GM18517 (cell line): ENCODE data around the gene LTB4R.

Experiments
- ATAC-seq: cut with Tn5 transposase; IDR thresholded peaks from one replicate; pipeline ENCODE4 v1.9.1; 2021; ENCODE audit warnings: mild to moderate bottlenecking, moderate library complexity; ENCODE audit not compliant: unreplicated experiment

The LTB4R gene

GRCh38 chr14:24278424-24278823, 32.9 kb upstream of the LTB4R start:
- no peak for ATAC-seq

- peak; percentile 51 for ATAC-seq
Measured at GRCh38 chr14:24279301-24280186, 31.8 kb upstream of the LTB4R start.

DNA sequence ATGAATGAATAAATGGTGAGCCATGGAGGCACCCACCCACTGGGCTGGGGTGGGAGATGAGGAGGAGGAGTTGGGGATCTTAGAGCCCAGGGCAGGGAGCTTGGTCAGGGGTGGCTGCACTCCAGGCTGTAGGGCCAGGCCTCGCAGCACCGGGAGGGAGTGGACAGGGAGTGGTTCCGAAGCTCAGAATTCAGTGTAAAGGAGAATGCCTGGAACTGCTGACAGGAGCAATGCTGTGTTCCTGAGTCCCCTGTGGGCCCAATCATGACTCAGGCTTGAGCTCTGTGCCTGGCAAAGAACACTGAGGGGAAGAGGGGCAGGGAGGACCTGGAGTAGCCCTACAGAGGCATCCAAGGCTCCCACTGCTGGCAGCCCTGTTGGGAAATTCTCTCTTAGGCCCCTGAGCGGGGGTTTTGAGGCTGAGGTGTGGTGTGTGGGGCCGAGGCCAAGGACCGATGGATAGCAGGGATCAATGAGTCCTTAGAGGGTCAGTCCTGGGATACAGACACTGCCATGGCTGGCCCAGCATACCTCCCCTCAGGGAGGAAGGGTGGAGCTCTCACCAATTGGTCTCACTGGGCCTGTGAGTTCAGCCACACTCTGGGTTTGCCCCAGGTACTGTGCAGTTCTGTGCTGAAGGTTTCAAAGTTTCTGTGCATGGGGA, 30.4 kb upstream of the LTB4R start:
- no peak for ATAC-seq

GRCh38 chr14:24281636-24282035, 29.7 kb upstream of the LTB4R start:
- ATAC-seq, result no peak

DNA sequence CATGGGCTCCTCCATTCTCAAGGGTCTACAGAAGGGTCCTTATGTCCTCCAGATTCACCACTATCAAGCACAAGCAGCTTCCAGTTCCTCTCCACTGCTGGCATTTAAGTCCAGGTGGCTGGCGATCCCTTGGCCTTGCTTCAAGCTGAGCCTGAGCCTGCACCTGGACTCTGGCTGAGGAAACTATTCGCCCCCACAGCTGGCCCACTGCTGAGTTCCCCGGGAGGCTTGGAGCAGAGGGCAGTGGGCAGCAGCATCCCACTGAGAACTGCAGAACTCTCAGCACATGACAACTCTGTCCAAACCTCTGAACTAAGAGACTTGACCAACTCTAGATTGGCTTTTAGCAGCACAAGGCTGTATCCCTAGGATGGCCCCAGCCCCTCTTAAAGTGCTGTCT, 28.6 kb upstream of the LTB4R start:
- no peak for ATAC-seq

DNA sequence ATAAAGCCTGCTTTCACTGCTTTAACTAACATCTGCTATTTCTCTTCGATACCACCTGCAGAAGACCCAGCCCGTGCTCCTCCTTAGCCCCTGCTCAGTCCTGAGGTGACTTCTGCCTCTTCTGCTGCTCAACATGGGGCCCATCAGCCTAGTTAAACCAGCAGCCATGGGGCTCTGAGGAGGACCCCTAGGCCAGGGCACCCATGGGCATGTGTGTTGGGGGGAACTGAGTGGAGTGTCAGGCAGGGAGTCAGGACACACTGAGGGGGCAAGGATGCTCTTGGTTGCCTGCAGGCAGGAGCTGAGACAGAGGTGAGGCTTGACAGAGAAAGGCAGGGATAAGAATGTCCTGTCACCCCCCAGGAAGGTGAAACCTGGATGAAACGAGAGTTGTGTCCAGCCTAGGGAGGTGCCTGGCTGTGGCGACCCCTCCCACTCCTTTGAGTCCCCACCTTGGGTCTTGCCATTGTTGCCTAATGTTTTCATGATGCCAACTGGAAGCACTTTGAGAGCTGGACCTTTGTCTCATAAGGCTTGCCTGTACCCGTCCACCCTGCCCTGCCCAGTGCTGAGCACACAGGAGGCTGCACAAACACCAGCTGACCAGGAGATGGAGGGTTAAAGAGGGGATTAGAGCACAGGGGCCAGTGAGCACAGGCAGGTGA, 27.4 kb upstream of the LTB4R start:
- no peak for ATAC-seq

DNA sequence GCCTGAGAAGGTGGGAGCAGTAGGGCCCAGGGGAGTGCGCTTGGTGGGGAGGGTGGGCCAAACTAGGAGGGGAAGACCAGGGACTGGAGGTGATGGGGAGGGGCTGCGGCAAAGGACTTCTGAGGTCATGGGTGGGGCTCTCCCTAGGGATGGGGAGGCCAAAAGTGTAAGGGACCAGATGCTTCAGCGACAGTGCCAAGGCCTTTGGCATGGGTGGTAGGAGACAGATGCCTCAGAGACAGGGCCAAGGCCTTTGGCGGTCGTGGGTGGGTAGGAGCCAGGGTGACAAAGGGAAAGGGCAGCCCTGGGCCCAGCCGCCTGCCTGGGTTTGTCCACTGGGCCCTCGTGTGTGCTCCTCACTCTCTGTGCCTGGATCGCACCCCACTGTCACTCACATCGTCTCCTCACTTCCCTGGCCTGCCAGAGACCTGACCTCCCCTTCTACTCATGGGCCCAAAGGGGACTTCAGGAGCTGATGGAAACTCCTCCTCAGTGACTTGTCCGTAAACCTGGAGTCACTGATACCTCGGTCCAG, 26.7 kb upstream of the LTB4R start:
- no peak for ATAC-seq

DNA sequence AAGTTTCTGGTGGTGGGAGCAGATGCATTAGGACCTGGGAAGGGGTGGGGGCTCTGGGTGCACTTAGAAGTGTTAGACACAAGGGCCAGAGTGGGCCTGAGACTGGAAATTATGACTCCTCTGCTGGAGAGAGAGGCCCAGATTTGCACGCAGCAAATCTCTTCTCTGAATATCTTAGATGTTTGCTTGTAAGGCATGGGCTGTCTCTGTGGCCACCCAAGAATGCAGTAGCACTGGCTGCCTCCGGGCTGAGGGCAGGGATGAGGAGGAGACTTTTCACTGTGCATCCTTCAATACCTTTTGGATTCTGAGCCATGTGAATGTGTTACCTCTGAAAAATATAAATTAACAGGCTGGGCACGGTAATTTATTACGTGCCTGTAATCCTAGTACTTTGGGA, 26.0 kb upstream of the LTB4R start:
- ATAC-seq, result no peak

- no peak for ATAC-seq
Measured at GRCh38 chr14:24286996-24287395, 24.3 kb upstream of the LTB4R start.

DNA sequence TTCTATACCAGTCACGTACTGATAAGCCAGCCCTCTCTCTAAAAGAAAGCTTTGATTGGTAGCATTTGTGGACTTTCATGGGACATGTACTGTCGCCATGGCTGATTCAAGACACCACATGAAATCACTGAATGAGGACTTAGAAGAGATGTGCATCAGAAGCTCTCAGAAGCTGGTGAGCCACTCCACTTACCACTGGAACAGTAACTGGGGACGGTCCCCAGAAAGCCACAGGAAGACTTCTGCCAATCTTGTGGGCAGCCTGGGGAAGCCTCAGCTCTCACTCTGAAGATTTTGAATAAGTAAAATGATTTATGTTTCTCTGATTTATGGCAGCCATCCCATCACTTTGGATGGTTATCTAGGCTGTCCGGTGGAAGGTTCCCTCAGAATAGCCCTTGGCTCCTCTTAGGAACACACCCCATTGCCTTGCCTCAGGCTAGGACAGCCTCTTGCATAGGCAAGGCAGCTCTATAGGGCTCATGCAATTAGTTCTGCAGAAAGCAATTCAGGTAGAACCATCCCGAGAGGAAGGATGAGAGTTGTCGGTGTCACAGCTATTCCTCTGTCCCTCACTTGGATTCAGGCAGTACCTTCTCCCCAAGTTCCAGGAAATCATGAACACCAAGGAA, 21.5 kb upstream of the LTB4R start:
- no peak for ATAC-seq

- no peak for ATAC-seq
Measured at GRCh38 chr14:24290746-24291145, 20.6 kb upstream of the LTB4R start.

DNA sequence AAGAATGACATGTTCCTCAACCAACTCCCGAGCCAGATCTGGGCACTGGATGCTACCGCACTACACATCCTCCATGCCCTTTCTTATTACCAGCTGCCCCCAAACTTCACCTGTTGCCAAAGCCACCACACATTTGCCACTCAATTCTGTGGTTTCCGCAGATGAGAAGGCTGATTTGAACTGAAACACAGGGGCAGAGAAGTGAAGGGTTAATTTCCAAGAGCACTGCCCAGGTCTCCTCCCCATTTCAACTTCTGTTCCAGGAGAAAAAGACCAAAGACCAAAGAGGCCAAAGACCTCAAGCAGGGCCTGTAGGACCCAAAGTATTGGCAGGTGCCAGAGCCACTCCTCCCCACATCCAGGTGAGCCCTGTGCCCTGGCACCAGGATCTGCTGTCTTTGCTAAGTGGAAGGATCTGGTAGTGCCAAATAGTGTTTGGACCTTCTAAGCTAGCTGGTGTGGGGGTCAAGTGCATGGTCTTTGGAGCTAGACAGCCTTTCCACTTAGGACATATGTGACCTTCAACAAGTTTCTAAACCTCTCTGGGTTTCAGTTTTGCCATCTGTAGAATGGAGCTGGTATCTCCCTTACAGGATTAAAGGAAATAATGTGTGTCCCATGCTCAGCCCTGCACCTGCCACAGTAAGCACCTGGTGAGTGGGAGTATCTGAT, 19.7 kb upstream of the LTB4R start:
- ATAC-seq, result no peak

- no peak for ATAC-seq
Measured at GRCh38 chr14:24292118-24292807, 19.0 kb upstream of the LTB4R start.

DNA sequence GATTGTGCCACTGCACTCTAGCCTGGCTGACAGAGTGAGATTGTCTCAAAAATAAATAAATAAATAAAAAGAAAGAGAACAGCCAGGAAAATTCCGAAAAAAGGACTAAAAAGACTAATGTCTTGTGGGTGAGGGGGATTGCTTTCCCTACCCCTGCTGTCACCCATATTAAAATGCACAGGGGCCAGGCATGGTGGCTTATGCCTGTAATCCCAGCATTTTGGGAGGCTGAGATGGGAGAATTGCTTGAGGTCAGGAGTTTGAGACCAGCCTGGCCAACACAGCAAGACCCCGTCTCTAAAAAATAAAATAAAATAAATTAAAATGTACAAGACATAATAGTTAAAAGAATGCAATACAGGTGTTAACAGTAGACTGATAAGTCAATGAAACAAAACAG, 17.8 kb upstream of the LTB4R start:
- ATAC-seq, result no peak

DNA sequence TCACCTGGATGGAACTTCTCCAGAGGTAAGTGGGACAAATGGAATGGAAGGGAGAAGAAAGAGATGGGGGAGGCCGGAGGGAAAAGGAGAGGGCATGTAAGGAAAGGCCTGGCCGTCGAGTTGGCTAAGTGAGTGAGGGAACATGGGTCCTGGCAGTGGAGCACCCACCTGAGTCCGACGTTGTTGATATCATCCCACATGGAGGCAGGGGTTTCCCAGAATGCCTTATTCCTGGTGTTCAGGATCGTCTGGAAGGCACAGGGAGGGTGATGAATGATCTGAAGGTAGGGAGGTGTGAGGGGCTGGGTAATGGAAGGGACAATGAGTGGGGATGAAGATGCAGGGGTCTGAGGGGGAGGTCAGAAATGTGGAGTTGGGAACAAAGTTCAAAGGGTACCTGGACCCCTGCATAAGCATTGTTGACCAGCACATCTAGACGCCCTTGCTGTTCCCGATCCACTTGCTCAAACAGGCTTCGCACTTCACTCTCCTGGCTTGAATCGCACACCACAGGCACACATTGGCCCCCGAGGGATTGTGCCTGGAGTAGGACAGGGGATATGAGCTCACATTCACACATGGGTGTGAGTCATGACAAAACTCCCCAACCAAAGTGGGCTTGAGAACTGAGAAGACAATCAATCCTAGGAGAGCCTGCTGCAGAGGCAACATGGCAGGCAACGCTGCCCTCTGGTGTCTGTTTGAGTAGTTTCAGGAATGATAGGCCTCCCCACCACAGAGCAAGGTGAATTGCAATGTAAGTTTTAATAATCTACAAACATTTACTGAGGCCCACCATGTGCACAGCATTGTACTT, 14.8 kb upstream of the LTB4R start:
- ATAC-seq, result peak; percentile 52

DNA sequence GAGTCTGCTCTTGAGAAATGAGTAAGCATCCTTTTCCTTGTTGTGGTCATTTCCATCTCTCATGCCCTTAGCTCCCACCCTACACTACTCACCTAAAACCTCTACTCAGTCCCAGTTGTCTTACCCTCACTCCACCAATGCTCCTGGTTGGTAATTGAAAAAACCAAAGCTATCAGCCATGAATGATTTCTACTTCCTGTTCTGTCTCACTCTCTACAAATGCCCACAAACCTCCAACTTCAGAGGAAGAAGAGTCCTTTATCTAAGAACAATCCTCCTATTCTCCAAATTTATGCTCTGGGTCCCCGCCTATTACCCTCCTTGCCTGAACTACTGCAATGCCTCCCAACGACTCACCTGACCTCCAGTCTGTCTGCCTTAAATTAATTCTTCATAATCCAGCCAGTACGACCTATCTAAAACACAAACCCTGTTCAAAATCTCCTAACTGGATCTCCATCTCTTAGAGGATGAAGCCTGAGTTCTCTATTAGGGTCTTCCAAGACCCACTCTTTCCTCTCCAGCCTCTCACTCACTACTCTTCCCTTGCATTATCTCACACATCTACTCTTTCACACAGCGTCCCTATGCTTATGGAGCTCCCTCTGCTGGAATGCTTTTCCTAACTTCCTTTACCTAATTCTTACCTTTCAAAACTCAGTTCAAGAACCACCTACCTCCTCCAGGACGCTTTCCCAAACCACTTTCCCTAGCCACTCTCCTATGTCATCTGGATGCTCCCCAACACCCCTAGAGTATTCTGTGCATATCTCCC, 13.9 kb upstream of the LTB4R start:
- peak; percentile 23 for ATAC-seq

- ATAC-seq, result no peak
Measured at GRCh38 chr14:24298892-24299254, 12.4 kb upstream of the LTB4R start.
